Esophagus (tissue), 2 donors: ENCODE data around the gene C5orf15. TPM values are rescaled to one million over a fixed set of nuclear protein-coding genes. Genes with fewer than 3 reads are reported as not detected.

Source experiments
- H3K27ac ChIP-seq, 2 donors: one replicate each; pipeline ENCODE4 v1.5.1; 2013; ENCODE audit warnings: low read depth in 2 of 2, mild to moderate bottlenecking in 2 of 2, inconsistent platforms in 1 of 2, low read length in 1 of 2, moderate library complexity in 1 of 2
- H3K27me3 ChIP-seq, 2 donors: one replicate each; pipeline ENCODE4 v1.6.1; 2013; ENCODE audit warnings: low read length in 2 of 2, control low read depth in 1 of 2, mild to moderate bottlenecking in 1 of 2; ENCODE audit not compliant: insufficient read depth in 2 of 2, control insufficient read depth in 1 of 2
- H3K36me3 ChIP-seq, 2 donors: one replicate each; pipeline ENCODE4 v1.6.1; 2013; ENCODE audit warnings: low read length in 1 of 2; ENCODE audit not compliant: control insufficient read depth in 2 of 2, insufficient read depth in 2 of 2
- H3K4me1 ChIP-seq, 2 donors: one replicate each; pipeline ENCODE4 v1.6.1; 2013; ENCODE audit warnings: low read length in 1 of 2; ENCODE audit not compliant: control insufficient read depth in 2 of 2, insufficient read depth in 2 of 2
- H3K4me3 ChIP-seq, 2 donors: one replicate each; pipeline ENCODE4 v1.5.1; 2013; ENCODE audit warnings: low read length in 2 of 2, mild to moderate bottlenecking in 2 of 2, low read depth in 1 of 2, moderate library complexity in 1 of 2
- H3K9me3 ChIP-seq, 2 donors: one replicate each; pipeline ENCODE4 v1.6.1; 2013; ENCODE audit warnings: mild to moderate bottlenecking in 2 of 2, low read depth in 1 of 2, low read length in 1 of 2, moderate library complexity in 1 of 2; ENCODE audit not compliant: control insufficient read depth in 2 of 2, insufficient read depth in 1 of 2
- WGBS, 2 donors: extraction: QIAGEN DNeasy Blood & Tissue Kit; methylation state at CpG; one replicate each; pipeline ENCODE4 v1.1.7; 2013; 5-methylcytosine and 5-hydroxymethylcytosine counted together
- polyA plus RNA-seq, 2 donors: library from polyadenylated mRNA; stranded (reverse); fragments of 200-250 nt; gene quantifications; one replicate each; pipeline ENCODE4 v1.2.3, GENCODE V29; 2013
- donor health status: healthy with polysubstance abuse.
- donor health status: Bipolar disorder and iron deficiency.

C5orf15 gene
- 10 to 100 TPM in 1 of 2 donors, 1 to 10 TPM in 1; 8.3 to 14.9 TPM for polyA plus RNA-seq

- no peaks in the 10 kb centered on the region for H3K27me3 ChIP-seq
- peak within 1 kb of the TSS; percentile 96 to 98 for H3K4me3 ChIP-seq
- H3K27ac ChIP-seq: peak within 1 kb of the TSS; percentile 81 to 95
- 0% methylated on average over 48 of the region's 48 CpGs for WGBS, 2 donors
- H3K9me3 ChIP-seq: no peaks in the 10 kb centered on the region
- H3K36me3 ChIP-seq: peaks cover 0 to 2% of the 10 kb centered on the region in 2 donors
- H3K4me1 ChIP-seq: no peaks in the 10 kb centered on the region
Measured at GRCh38 chr5:133968204-133968980, at the start of gene C5orf15. Gene C5orf15 (minus strand): TSS chr5:133968625. CDS start chr5:133968584, 41 bp downstream.

GRCh38 chr5:134008266-134008749 lies 39.9 kb upstream of the C5orf15 start:
- H3K27ac ChIP-seq: no peak overlapping the region
- no peak overlapping the region for H3K4me3 ChIP-seq
- peaks cover 3 to 8% of the 10 kb centered on the region in 2 donors for H3K4me1 ChIP-seq
- no peaks in the 10 kb centered on the region for H3K36me3 ChIP-seq
- no peaks in the 10 kb centered on the region for H3K9me3 ChIP-seq
- no peaks in the 10 kb centered on the region for H3K27me3 ChIP-seq
- WGBS, 2 donors: 60 to 61% methylated on average over 2 of the region's 2 CpGs

GRCh38 chr5:134007581-134008265 lies 39.3 kb upstream of the C5orf15 start:
- Histone ChIP-seq H3K36me3 (no peaks in the 10 kb centered on the region), H3K4me3 (no peak overlapping the region), H3K9me3 (no peaks in the 10 kb centered on the region), H3K4me1 (peaks cover 7 to 14% of the 10 kb centered on the region in 2 donors), H3K27ac (no peak overlapping the region), H3K27me3 (no peaks in the 10 kb centered on the region)
- WGBS, 2 donors: 79 to 81% methylated on average over 14 of the region's 14 CpGs

DNA sequence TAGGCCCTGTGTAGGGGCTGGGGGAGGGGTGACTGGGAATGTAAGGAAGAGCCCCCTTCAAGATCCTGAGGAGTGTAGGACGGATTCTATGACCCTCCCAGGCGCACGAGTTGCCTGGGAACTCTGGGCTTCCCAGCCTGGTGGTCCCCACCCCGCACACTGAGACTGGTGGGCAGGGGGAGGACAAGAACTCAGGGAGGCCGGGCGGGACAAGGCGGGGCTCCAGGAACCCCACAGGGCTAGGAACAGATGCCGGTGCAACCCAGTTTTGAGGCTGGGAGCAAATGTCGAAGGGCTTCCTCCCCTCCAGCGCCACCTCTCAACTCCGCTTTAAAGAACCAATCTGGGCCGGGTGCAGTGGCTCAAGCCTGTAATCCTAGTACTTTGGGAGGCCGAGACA lies 37.7 kb upstream of the C5orf15 start:
- H3K27ac ChIP-seq: peak overlapping the region; percentile 98 to 99
- H3K4me3 ChIP-seq: no peak overlapping the region
- 85 to 89% methylated on average over 13 of the region's 13 CpGs for WGBS, 2 donors

GRCh38 chr5:134005417-134006061 lies 37.1 kb upstream of the C5orf15 start:
- 13 to 19% methylated on average over 40 of the region's 40 CpGs for WGBS, 2 donors
- peak overlapping the region; percentile 92 to 100 for H3K4me3 ChIP-seq
- H3K27ac ChIP-seq: peak overlapping the region; percentile 98 to 99
- peaks cover 7 to 25% of the 10 kb centered on the region in 2 donors for H3K4me1 ChIP-seq
- no peaks in the 10 kb centered on the region for H3K9me3 ChIP-seq
- peaks cover 0 to 2% of the 10 kb centered on the region in 2 donors for H3K36me3 ChIP-seq
- no peaks in the 10 kb centered on the region for H3K27me3 ChIP-seq

More for the DNA sequence above, 37.7 kb upstream of the C5orf15 start:
- H3K27me3 ChIP-seq: no peaks in the 10 kb centered on the region
- H3K36me3 ChIP-seq: peaks cover 0 to under 1% of the 10 kb centered on the region in 2 donors
- peaks cover 7 to 21% of the 10 kb centered on the region in 2 donors for H3K4me1 ChIP-seq
- H3K9me3 ChIP-seq: no peaks in the 10 kb centered on the region

DNA sequence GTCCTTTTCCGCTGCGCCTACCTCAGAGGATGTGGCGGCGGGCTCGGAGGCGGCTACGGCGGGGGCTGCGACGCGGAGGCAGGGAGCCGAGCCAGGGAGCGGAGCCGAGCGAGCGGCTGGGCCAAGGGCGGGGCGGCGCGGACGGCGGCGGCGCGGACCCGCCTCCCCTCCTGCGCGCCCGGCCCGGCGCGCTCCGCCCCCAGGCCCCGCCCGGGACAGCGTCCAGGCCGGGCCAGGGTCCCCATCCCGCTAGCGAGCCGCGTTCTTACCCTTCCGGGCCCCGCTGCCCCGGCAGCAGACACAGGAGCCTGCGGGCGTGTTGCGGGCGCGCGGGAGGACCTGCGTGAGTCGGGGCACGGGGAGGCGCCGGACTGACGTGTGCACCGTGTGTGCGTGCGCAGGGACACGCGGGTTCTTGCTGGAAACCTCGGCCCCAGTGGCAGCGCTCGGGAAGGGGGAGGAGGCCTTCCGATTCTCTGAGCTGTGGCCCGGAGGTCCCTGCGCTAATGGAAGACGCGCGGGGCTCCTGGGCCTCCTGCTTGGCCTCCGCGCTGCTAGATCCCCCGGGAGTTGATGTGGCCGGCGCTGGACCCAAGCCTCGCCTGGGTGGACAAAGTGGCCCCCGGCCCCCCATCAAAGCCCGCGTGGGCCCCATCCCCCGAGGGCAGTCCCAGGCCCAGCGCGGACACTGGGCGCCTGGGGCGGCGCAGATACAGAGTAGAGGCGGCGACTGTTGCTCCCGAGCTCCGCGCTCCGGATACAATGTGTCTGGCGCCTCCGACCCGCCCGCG lies 36.4 kb upstream of the C5orf15 start, which contains the start of gene VDAC1:
VDAC1 (minus strand) TSS at position 350 of the 791 bp plus-strand sequence. CDS start 11,963 bp downstream, outside the sequence.
- Histone ChIP-seq H3K27me3 (no peaks in the 10 kb centered on the region), H3K4me1 (peaks cover 8 to 31% of the 10 kb centered on the region in 2 donors), H3K36me3 (peaks cover 0 to 2% of the 10 kb centered on the region in 2 donors), H3K9me3 (no peaks in the 10 kb centered on the region), H3K27ac (peak within 1 kb of the TSS; percentile 98 to 99), H3K4me3 (peak within 1 kb of the TSS; percentile 92 to 100)
- 0% methylated on average over 68 to 96 of the region's 96 CpGs for WGBS, 2 donors

DNA sequence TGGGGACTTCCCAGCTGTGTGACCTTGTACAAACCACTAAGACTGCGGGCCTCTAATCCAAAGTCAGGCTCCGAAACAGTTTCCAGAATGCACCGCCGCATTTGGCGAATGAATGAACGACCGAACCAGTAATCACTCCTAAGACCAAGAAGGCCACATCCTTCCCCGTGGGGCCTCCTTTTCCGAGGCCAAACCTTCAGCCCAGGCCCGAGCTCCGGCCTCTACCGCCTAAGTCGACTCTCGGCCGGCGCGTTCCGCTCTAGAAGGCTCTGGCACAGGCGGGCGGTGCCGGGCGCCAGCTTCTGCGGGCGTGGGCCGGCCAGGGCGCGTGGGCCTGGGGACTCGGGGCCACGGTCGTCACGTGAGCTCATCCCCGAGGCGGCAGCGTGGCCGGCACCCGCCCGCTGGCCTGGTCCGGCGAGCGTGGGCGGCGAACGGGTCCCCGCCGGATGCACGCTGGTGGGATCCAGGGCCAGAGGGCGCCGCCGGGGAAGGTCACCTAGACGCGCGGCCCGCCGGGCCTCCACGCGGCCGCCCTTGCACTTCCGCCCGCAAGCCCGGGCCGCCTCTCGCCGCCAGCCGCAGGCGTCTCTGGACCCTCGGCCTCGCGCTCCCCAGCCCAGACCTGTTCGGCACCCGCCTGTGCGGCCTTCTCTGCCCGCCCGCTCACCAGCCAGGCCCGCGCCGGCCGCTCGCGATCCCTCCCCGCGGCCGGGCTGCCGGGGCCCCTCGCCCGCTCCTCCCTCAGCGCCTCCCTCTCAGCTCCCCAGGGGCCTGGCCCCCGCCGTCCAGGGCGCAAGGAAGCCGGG lies 35.6 kb upstream of the C5orf15 start:
- peaks cover 0 to 2% of the 10 kb centered on the region in 2 donors for H3K36me3 ChIP-seq
- 0% methylated on average over 42 to 90 of the region's 90 CpGs for WGBS, 2 donors
- peak overlapping the region; percentile 98 to 99 for H3K27ac ChIP-seq
- H3K9me3 ChIP-seq: no peaks in the 10 kb centered on the region
- no peaks in the 10 kb centered on the region for H3K27me3 ChIP-seq
- peaks cover 9 to 36% of the 10 kb centered on the region in 2 donors for H3K4me1 ChIP-seq
- H3K4me3 ChIP-seq: peak overlapping the region; percentile 92 to 100

- peak overlapping the region; percentile 92 to 100 for H3K4me3 ChIP-seq
- WGBS, 2 donors: 16 to 19% methylated on average over 11 of the region's 11 CpGs
Measured at GRCh38 chr5:134003064-134003816, 34.8 kb upstream of the C5orf15 start.

More at GRCh38 chr5:134003064-134003816, 34.8 kb upstream of the C5orf15 start:
- Histone ChIP-seq H3K27me3 (no peaks in the 10 kb centered on the region), H3K36me3 (peaks cover 0 to 2% of the 10 kb centered on the region in 2 donors), H3K27ac (peak overlapping the region; percentile 98 to 99), H3K4me1 (peaks cover 15 to 39% of the 10 kb centered on the region in 2 donors), H3K9me3 (no peaks in the 10 kb centered on the region)
